Umbilical cord (tissue), 2 donors: ENCODE measurements around the gene NXPH4. TPM values are rescaled to one million over a fixed set of nuclear protein-coding genes. Genes with fewer than 3 reads are reported as not detected.

ENCODE experiments used
- DNase-seq: peaks from one replicate; pipeline ENCODE4 v3.0.0-alpha.2; 2015; ENCODE audit warnings: low spot score
- total RNA-seq: library from RNA; depleted of rRNA; stranded (reverse); fragments of >200 nt; gene quantifications from one replicate; pipeline ENCODE4 v1.2.3, GENCODE V29; 2014; ENCODE audit warnings: low replicate concordance; ENCODE audit not compliant: insufficient read depth

The NXPH4 gene
- total RNA-seq, 1 donor from 2014 or later, result not detected

DNA sequence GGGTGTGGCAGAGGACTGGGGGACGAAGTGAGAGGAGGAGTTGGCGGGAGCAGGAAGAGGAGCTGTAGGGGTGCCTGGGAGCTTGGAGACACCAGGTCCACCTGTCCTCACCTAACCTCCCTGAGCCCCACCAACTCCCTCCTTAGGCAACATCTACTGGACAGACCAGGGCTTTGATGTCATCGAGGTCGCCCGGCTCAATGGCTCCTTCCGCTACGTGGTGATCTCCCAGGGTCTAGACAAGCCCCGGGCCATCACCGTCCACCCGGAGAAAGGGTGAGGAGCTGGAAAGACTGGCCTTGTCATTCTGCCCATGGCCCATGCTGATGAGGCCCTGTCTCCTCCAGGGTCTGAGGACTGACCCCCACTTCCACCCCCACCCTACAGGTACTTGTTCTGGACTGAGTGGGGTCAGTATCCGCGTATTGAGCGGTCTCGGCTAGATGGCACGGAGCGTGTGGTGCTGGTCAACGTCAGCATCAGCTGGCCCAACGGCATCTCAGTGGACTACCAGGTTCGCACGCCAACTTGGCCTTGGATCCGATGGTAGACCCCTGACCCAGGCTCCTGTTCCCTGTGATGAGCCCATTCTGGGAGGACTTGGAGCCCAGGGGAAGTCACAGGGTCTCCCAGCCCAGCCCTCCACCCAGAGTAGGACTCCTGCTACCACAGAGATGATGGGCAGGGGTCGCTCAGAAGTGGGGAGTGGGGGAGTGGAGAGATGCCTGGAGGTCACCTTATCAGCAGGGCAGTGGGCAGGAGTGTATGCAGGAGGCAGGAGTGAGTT is 32.5 kb upstream of the NXPH4 start:
- DNase-seq, result no peak

DNA sequence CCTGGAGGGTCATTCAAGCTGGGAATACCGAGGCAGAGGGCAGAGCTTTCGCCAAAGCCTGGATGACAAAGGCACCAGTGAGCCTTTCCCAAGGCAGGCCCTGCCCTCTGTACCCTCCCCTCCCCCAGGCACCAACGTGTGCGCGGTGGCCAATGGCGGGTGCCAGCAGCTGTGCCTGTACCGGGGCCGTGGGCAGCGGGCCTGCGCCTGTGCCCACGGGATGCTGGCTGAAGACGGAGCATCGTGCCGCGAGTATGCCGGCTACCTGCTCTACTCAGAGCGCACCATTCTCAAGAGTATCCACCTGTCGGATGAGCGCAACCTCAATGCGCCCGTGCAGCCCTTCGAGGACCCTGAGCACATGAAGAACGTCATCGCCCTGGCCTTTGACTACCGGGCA is 31.2 kb upstream of the NXPH4 start:
- no peak for DNase-seq

DNA sequence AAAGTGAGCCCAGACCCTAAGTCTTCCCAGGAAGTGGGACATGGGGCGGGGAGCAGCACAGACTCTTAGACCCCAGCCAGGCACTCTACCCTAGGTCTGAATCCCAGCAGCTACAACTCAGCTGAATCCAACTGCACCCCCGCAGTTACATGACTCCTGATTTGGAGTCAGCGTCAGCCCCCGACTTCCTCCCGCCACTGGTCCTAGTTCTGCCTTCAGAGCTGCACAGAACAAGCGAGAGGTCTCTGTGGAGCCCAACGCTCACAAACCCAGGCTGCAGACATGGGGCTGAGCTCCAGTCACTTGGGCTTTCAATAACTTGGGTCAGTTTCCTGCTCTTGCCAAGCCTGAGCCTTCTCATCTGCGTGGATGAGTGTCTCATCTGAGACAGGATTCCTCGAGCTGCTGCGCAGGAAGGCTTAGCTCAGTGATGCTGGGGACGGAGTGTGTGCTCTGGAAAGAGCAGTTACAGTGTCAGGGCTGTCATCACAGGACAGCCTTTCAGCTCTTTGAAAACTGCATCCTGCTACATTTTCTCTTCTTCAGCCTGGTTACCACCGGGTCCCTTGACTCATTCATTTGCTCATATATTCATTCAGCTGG is 30.6 kb upstream of the NXPH4 start:
- DNase-seq, result no peak

DNA sequence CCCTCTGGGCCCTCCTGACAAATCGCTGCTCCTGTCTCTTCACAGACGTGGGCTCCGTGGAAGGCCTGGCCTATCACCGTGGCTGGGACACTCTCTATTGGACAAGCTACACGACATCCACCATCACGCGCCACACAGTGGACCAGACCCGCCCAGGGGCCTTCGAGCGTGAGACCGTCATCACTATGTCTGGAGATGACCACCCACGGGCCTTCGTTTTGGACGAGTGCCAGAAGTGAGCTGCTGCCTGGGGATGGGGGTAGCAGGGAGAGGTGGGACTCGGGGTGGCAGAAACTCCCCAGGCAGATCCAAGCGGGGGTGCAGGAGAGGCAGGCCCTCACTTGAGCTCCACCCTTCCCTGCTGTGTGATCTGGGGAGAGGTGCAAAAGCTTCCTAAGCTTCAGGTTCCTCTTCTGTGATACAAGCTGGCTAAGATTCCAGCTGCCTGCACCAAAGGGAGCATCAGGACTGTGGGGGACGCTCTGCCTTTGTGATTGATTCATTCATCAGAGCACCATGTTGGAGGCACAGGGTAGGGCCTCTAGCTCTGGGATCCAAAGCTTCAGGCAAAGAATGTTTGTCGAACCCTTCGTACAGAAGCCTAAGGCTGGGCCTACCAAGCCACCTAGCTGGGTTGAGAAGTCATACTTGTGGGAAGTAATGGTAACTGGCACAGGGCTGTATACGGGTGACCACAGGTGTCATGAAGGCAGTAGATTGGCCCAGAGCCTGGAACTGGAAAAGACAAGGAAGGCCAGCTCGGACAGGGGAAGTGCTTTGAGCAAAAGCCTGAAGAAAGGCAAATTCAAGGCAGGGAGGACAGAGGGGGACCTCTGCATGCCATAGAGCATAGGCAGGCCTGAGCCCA is 29.1 kb upstream of the NXPH4 start:
- no peak for DNase-seq

DNA sequence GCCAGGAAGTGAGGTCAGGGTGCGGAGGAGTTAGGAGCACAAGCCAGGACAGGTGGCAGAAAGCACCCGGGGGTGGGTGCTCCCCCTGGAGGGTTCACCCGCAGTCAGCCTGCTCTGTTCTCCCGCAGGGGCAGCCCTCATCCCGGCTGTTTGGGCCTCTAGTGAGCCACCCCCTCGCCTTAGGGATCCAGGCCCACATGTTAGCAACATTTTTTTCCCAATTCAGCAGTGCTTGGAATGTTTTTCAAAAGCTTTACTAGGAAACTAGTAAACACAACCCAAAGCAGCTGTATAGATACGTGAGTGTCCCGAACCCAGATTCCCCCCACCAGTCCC is 28.5 kb upstream of the NXPH4 start:
- DNase-seq, result no peak

DNA sequence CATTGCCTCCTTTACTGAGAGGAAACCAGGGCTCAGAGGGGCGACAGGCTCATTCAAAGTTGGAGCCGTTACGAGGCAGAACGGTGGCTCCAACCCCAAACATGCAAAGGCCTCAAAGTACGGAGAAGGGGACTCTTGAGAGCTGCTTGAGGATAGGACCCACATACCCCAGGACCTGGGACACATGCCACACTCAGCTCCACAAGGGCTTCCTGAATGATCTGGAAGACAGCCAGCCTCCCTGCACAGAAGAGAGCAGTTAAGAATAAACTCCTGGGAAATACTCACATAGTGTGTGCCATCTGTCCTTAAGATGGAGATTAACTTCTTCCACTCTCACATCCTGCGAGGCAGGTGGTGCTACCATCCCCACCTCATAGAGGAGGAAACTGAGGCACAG is 26.6 kb upstream of the NXPH4 start:
- DNase-seq, result no peak

DNA sequence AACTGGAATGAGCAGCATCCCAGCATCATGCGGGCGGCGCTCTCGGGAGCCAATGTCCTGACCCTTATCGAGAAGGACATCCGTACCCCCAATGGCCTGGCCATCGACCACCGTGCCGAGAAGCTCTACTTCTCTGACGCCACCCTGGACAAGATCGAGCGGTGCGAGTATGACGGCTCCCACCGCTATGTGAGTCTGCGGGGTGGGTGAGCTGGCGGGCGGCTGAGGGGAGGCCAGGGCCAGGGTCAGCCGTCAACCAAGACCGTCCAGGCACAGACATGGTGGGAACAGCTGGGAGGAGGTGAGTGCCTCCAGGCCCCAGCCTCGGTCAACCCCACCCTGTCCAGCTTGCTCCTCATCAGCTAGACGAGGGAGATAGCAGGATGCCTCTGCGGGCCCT is 25.8 kb upstream of the NXPH4 start:
- DNase-seq, result no peak

DNA sequence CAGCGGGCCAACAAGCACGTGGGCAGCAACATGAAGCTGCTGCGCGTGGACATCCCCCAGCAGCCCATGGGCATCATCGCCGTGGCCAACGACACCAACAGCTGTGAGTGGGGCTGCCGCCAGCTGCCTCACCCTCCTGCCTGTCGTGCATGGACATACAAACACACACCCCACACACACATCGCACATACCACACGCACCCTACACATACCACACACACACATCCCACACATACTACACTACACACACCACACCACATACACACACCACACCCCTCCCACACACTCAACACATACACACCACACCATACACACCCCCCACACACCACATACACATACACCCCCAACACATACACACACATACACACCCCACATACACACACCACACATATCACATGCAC is 25.2 kb upstream of the NXPH4 start:
- DNase-seq, result no peak

DNA sequence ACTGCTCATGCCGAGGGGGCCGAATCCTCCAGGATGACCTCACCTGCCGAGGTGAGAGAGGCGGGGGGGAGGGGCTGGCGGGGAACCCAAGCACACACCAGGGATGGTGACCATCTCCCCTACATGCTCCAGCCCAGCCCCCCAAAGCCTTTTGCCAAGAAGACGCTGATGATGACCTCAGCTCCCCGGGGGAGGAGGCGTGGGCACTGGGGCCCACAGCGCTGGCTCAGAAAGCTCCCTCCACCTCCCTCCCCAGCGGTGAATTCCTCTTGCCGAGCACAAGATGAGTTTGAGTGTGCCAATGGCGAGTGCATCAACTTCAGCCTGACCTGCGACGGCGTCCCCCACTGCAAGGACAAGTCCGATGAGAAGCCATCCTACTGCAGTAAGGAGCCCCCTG is 23.7 kb upstream of the NXPH4 start:
- no peak for DNase-seq

DNA sequence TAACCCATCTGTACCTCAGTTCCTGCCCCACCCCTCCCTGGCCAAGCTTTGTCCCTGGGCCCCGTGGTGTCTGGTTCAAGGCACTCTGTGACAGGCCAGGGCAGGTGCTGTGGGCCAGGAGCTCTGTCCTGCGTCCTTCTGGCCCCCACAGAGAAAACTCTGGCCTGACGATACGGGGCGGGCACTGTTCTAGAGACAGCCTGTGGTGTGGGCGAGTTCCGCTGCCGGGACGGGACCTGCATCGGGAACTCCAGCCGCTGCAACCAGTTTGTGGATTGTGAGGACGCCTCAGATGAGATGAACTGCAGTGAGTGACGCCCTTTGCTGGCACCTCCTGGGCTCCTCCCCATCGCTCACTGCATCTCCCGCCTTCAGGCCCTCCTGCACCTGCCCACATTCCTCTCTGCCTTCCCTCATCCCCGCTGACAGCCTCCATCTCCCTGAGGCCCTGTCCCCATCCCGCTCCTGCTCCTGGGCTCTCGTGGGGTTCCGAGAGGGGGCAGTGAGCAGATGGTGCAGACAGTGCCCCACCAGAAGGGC is 22.8 kb upstream of the NXPH4 start:
- DNase-seq, result no peak

DNA sequence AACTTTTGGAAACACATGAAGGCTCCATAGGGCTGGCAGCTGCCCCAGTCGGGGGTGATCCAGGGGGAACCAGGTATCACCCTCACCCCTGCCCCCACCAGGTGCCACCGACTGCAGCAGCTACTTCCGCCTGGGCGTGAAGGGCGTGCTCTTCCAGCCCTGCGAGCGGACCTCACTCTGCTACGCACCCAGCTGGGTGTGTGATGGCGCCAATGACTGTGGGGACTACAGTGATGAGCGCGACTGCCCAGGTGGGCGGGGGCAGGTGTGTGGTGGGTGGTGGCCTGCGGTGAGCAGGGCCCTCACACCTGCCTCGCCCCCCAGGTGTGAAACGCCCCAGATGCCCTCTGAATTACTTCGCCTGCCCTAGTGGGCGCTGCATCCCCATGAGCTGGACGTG is 22.3 kb upstream of the NXPH4 start:
- DNase-seq, result no peak

DNA sequence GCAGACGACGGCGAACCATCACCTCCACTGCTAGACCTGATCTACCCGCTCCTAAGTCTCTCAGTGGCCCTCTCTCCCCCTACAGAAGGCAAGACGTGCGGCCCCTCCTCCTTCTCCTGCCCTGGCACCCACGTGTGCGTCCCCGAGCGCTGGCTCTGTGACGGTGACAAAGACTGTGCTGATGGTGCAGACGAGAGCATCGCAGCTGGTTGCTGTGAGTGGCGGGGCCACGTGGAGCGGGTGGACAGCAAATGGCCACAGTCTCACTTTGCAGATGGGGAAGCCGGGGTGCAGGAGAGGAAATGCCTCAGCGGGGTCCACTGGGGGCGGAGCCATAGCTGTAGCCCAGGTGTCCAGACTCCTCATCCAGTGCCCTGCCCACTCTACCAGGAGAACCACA is 21.4 kb upstream of the NXPH4 start:
- DNase-seq, result no peak

DNA sequence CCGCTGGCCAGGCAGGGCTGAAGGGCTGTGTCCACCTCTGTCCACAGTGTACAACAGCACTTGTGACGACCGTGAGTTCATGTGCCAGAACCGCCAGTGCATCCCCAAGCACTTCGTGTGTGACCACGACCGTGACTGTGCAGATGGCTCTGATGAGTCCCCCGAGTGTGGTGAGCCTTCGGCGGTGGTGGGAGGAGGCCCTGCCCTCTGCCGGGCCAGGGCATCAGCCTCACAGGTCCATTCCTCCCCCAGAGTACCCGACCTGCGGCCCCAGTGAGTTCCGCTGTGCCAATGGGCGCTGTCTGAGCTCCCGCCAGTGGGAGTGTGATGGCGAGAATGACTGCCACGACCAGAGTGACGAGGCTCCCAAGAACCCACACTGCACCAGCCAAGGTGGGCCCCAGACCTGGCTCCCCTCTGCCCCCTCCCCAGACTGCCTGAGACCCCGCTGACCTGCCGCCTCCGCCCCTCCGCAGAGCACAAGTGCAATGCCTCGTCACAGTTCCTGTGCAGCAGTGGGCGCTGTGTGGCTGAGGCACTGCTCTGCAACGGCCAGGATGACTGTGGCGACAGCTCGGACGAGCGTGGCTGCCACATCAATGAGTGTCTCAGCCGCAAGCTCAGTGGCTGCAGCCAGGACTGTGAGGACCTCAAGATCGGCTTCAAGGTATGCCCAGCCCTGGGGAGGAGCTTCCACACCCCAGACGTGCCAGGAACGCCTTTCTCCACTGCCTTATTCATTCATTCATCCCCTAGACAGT is 20.8 kb upstream of the NXPH4 start:
- DNase-seq, result no peak

DNA sequence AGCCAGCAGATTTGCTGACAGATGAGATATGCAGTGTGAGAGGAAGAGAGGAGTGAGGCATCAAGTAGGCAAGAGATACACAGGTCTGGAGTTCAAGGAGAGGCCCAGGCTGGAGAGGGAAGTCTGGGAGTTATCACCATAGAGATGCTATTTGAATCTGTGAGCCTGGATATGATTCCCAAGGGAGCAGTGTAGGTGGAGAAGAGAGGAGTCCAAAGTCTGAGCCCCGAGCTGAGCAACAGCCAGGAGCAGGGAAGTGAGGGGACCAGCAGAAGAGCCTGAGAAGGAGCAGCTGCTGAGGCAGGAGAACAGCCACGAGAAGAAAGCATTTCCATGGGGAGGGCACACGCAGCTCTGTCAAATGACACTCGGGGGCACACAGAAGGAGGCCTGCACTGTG is 20.2 kb upstream of the NXPH4 start:
- no peak for DNase-seq

DNA sequence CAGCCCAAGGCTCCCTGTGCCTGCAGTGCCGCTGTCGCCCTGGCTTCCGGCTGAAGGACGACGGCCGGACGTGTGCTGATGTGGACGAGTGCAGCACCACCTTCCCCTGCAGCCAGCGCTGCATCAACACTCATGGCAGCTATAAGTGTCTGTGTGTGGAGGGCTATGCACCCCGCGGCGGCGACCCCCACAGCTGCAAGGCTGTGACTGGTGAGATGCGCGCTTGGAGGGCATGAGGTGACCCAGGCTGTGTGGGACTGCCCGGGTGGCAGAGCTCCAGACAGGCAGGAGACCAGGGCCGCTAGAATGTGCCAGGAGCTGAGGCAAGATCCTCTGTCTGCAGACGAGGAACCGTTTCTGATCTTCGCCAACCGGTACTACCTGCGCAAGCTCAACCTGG is 19.6 kb upstream of the NXPH4 start:
- no peak for DNase-seq

DNA sequence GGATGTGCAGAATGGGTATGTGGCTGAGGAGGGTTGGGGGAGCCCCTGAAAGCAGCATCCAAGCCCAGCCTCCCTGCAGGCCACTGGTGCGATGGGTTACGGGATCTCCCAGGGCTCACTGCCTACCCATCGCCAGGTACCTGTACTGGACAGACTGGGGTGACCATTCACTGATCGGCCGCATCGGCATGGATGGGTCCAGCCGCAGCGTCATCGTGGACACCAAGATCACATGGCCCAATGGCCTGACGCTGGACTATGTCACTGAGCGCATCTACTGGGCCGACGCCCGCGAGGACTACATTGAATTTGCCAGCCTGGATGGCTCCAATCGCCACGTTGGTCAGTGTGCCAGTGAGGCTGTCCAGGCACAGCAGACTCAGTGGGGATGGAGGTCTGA is 18.3 kb upstream of the NXPH4 start:
- DNase-seq, result no peak

DNA sequence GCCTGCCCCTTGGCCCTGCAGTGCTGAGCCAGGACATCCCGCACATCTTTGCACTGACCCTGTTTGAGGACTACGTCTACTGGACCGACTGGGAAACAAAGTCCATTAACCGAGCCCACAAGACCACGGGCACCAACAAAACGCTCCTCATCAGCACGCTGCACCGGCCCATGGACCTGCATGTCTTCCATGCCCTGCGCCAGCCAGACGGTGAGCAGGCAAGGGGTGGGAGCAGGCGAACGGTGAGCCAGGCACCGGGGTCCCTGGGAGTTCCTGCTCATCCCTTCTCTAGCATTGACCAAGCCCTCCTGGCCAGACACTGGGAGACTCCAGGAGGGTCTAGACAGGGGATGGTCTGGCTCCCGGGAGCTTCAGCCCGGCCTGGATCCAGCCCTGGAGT is 17.4 kb upstream of the NXPH4 start:
- no peak for DNase-seq

DNA sequence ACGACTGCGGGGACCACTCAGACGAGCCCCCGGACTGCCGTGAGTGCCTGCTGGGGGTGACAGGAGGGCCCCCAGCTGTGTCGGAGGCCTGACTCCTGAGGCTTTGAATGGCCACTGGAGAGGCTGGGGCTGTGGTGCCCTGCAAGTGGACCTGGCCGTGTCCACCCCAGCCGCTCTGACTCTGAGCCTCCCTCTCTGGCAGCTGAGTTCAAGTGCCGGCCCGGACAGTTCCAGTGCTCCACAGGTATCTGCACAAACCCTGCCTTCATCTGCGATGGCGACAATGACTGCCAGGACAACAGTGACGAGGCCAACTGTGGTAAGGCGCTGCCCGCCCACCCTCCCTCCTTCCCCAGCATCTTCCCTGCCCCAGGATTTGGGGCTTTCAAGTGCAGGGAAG is 16.1 kb upstream of the NXPH4 start:
- DNase-seq, result no peak

DNA sequence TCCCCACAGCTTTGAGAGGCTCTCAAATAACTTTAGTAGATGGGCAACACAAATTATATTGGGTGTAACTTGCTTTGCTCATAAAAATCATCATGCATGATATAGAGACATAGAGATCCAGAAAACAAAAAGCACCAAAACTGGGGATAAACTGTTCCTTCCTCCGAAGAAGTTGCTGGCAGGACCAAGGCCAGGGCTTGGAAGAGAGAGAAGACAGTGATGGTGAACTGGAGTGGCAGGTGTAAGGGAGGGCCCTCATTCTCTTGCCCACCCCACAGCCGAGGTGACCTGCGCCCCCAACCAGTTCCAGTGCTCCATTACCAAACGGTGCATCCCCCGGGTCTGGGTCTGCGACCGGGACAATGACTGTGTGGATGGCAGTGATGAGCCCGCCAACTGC is 15.4 kb upstream of the NXPH4 start:
- DNase-seq, result no peak

DNA sequence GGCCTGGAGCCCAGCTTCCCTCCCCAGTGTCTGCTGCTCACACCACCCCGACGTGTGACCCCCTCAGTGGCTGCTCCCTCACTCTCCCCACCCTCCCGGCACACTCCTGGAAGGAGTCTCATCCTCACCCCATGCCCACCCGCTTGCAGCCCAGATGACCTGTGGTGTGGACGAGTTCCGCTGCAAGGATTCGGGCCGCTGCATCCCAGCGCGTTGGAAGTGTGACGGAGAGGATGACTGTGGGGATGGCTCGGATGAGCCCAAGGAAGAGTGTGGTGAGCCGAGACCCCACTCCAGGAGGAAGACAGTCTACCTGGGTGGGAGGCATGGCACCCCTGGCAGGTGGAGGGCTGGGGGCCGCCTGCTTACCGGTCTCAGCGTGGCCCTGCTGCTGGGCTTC is 15.0 kb upstream of the NXPH4 start:
- DNase-seq, result no peak

DNA sequence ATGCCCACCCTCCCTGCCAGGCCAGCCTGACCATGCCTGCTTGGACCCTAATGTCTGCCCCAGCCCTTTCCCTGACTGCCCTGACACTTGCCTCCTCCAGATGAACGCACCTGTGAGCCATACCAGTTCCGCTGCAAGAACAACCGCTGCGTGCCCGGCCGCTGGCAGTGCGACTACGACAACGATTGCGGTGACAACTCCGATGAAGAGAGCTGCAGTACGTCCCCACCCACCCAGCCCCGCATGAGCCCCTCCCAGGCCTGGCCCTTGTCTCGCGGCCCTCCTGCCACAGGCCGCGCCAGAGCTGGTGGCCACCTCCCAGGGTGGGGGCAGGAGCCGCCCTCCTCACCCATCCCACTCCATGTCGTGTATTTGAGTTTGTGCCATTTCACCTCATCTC is 14.3 kb upstream of the NXPH4 start:
- DNase-seq, result no peak

DNA sequence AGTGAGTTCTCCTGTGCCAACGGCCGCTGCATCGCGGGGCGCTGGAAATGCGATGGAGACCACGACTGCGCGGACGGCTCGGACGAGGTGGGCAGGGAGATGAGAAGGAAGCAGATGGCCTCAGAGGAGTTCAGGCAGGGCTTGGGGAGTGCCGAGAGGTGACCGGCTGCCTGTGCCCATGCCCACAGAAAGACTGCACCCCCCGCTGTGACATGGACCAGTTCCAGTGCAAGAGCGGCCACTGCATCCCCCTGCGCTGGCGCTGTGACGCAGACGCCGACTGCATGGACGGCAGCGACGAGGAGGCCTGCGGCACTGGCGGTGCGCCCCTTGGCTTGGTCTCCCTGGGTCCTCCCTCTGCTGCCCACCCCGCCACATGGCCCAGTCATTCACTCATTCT is 13.4 kb upstream of the NXPH4 start:
- no peak for DNase-seq
